ENCODE measurements around the gene NXT1.

Gene NXT1

DNA sequence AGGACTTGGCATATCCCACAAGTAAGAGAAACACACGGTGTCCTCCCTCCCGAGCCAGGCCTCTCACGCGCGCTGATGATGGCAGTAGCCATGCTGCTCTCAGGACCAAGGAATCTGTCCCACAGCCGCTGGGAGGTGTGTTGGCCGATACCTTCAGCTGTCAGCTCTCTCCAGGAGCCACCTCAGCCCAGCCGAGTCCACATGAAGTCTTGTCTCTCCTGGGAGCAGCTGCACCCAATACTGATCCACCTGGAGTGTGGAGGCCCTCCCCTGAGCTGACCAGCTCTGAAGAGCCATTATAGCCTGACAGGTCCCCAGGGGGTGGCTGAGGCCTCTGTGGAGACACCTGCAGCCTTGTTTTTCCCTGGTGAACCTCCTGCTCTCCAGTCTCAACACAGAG lies 23.8 kb upstream of the NXT1 start:
- DNase-seq (ENCODE audit: extremely low read depth, low read depth) = no peak

DNA sequence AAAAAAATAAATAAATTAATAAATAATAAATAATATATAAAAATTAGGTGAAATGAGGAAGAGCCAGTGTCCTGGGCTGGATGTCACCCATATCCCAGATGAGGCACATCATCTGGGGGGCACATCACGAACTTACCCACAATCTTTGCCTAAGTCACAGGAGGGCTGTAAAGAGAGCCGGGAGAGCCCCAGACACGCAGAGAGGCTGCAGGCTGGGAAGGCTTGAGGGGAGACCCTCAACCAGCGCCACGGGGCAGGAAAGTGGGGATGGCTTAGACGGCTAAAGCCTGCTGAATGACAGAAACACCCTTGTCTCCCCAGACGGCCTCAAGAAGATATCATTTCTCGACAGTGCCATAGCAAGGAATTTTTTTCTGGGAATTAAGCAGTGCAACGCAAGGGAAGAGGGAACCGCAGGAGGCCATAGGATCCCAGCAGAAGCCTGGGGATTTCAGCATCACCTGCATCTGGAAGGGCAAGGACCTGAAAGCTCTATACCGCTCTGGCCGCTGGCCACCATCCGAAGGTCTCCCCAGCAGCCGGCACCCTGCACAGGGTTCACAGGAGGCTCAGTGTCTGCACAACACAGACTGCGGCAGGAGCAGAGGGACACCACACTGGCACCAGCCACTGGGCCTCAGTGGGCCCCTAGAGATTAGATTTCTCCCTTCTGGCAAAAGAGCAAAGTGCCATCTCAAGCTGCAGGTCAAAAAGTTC lies 22.8 kb upstream of the NXT1 start:
- no peak overlapping the region for H3K4me3 ChIP-seq (replicated peaks; ENCODE audit: low read depth, low read length)
- TF ChIP-seq, protein P1, sequence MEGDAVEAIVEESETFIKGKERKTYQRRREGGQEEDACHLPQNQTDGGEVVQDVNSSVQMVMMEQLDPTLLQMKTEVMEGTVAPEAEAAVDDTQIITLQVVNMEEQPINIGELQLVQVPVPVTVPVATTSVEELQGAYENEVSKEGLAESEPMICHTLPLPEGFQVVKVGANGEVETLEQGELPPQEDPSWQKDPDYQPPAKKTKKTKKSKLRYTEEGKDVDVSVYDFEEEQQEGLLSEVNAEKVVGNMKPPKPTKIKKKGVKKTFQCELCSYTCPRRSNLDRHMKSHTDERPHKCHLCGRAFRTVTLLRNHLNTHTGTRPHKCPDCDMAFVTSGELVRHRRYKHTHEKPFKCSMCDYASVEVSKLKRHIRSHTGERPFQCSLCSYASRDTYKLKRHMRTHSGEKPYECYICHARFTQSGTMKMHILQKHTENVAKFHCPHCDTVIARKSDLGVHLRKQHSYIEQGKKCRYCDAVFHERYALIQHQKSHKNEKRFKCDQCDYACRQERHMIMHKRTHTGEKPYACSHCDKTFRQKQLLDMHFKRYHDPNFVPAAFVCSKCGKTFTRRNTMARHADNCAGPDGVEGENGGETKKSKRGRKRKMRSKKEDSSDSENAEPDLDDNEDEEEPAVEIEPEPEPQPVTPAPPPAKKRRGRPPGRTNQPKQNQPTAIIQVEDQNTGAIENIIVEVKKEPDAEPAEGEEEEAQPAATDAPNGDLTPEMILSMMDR (IDR thresholded peaks at IDR 0.05; ENCODE audit: low read depth, low read length, missing control alignments) = no peak
- no peak for DNase-seq (ENCODE audit: extremely low read depth, low read depth)

More for the DNA sequence above, 23.8 kb upstream of the NXT1 start:
- TF ChIP-seq, protein P1 (IDR thresholded peaks at IDR 0.05; ENCODE audit: low read depth, low read length, missing control alignments) = no peak
- H3K4me3 ChIP-seq (replicated peaks; ENCODE audit: low read depth, low read length) = no peak overlapping the region

DNA sequence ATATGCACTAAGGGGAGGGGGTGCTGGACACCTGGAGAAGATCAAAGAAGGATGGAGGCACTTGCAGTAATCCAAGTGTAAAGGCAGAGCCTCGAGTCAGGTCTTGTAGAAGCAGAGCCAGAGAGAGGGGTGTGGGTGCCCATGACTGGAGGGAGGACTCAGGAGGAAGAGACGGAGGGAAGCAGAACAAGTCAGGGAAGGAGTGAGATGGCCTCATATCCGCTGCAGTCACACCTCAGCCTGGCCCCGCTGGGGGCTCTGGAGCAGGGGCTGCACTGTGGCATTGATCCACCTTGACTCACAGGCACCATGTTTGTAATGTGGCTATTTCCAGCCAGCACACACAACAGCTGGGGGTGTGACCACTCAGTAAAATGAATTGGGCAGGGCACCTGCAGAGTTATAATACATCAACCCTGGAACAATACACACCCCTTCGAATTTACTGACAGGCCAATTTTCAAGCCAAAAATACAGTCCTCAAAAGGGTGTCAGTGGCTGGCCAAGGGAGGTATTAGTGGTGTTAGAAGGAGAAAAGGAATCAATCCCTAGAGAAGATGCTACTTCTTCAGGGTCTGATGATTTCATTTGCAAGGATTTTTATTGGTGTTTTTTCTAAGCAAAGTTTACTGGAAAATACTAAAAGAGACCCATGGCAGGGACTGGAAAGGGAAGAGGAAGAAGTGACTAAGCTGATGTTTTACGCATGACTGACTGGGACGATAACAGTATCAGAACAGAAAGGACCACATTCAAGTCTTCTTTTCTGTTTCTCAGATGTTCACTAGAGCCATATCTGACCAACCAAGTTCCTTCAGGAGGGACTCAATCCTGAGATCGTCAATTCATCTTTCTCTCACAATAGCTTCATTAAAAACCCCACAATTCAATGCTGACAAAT lies 18.9 kb upstream of the NXT1 start:
- H3K4me3 ChIP-seq (replicated peaks; ENCODE audit: low read depth, low read length) = no peak overlapping the region
- TF ChIP-seq, protein P1 (IDR thresholded peaks at IDR 0.05; ENCODE audit: low read depth, low read length, missing control alignments) = no peak
- no peak for DNase-seq (ENCODE audit: extremely low read depth, low read depth)

DNA sequence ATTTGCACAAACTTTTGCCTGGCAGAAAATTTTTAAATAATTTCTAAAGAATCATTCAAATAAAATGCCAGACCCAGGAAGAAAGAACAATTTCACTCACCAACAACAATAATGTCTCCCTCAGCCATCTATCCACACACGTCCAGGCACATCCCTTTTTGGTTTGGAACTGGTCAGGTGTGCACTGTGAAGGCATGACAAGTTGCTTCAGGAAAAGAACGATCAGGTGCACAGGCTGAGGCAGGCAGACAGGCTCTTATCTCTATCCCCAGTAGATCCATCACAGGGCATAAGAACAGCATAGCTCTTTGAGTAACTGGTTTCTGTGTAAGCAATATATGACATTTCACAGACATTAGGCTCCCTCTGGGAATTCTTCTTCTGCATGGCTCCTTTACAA lies 18.1 kb upstream of the NXT1 start:
- H3K4me3 ChIP-seq (replicated peaks; ENCODE audit: low read depth, low read length) = no peak overlapping the region
- TF ChIP-seq, protein P1 (IDR thresholded peaks at IDR 0.05; ENCODE audit: low read depth, low read length, missing control alignments) = no peak
- DNase-seq (ENCODE audit: extremely low read depth, low read depth) = no peak

DNA sequence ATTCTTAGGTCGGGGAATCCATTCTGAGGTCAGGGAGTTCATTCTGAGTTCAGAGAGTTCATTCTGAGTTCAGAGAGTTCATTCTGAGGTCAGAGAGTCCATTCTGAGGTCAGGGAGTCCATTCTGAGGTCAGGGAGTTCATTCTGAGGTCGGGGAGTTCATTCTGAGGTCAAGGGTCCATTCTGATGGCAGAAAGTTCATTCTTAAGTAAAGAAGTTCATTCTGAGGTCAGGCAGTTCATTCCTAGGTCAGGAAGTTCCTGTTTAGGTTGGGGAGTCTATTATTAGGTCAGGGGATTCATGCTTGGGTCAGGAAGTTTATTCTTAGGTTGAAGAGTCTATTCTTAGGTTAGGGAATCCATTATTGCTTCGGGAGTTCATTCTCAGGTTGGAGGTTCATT lies 16.5 kb upstream of the NXT1 start:
- H3K4me3 ChIP-seq (replicated peaks; ENCODE audit: low read depth, low read length) = no peak overlapping the region
- TF ChIP-seq, protein P1 (IDR thresholded peaks at IDR 0.05; ENCODE audit: low read depth, low read length, missing control alignments) = no peak
- DNase-seq (ENCODE audit: extremely low read depth, low read depth) = no peak

DNA sequence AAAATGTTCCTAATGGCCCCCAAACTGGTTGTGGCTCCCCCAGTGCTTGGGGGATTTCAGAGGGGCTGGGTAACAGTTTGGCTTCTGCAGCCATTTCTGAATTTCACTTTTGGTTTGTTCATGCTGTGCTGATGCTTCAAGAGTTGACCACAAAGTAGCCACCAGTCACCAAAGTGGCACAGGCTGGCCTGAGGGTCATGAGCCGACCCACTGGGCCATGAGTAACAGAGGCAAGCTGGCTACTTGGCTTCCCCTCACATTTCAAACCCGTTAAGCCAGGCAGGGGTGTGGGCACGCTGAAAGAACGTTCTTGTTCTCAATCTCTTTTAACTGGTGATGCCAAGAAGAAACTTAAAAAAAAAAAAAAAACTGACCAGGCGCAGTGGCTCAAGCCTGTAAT lies 15.1 kb upstream of the NXT1 start:
- no peak for DNase-seq (ENCODE audit: extremely low read depth, low read depth)
- no peak overlapping the region for H3K4me3 ChIP-seq (replicated peaks; ENCODE audit: low read depth, low read length)
- TF ChIP-seq, protein P1 (IDR thresholded peaks at IDR 0.05; ENCODE audit: low read depth, low read length, missing control alignments) = no peak
